ENCODE data around the gene FTCD. TPM values are rescaled to one million over a fixed set of nuclear protein-coding genes. Genes with fewer than 3 reads are reported as not detected.

Gene FTCD
- total and polyA plus RNA-seq, 9 of the 15 experiments (the other 6 are each of a cell fraction or from before 2014, with no cell fraction given) = 0.11 to 1.6 (median 0.67) TPM; not detected in 5

- 86% methylated on average over 12 of the region's 12 CpGs for WGBS (ENCODE audit: insufficient coverage, low coverage, missing lambda C conversion rate)
- H3K27ac ChIP-seq (ENCODE audit: extremely low read depth, low read depth, low read length) = no peak overlapping the region
- TF ChIP-seq POLR2G (IDR thresholded peaks at IDR 0.05; ENCODE audit: low read depth, low read length) (0 out of 2 replicates have a peak, but pooled peaks have one; percentile 6), FOXA1 (IDR thresholded peaks at IDR 0.05; ENCODE audit: borderline replicate concordance) (no peak)
- no peak overlapping the region for H2AFZ ChIP-seq (ENCODE audit: low read depth, low read length)
- 0 out of 3 replicates have a peak, but pooled peaks cover 7% of the 10 kb centered on the region for H3K79me2 ChIP-seq (ENCODE audit: control insufficient read depth, insufficient read depth, low read length)
- intact Hi-C loops (cut with micrococcal nuclease) (no loop called here), in situ Hi-C loops (cut with MboI) (no loop called here)
- POLR2A ChIA-PET = no interaction called here
- no TSS peak for BruUV-seq (replicated peaks)
- no peak overlapping the region for H3K4me3 ChIP-seq
- peaks cover 64% of the 10 kb centered on the region; the same call in 2 of the 3 replicates for H3K36me3 ChIP-seq (ENCODE audit: control insufficient read depth, insufficient read depth, low read length)
- peaks cover 0 to 43% of the 10 kb centered on the region in 2 experiments; a peak in 3 of 5 replicates for H3K4me1 ChIP-seq (replicated peaks in 1 of 2; ENCODE audit: control insufficient read depth in 2 of 2, insufficient read depth in 2 of 2, low read length in 2 of 2)
- H3K9me1 ChIP-seq (ENCODE audit: control insufficient read depth, insufficient read depth, low read length) = no peaks in the 10 kb centered on the region
- H3K9me3 ChIP-seq (replicated peaks; ENCODE audit: control insufficient read depth, insufficient read depth, low read depth, low read length) = peaks cover 15% of the 10 kb centered on the region
- DNase-seq (ENCODE audit: extremely low read depth in 1 of 4, low spot score in 3 of 4) (no peak), FAIRE-seq (no peak), ATAC-seq (no peak)
- H3K9ac ChIP-seq (ENCODE audit: insufficient read depth in 1 of 2, low read depth in 2 of 2, low read length in 2 of 2) = no peak overlapping the region
- H3K27me3 ChIP-seq (ENCODE audit: control insufficient read depth in 2 of 2, insufficient read depth in 2 of 2, low read length in 2 of 2) = no peaks in the 10 kb centered on the region
- CTCF ChIA-PET (ENCODE audit: low intra/inter-chr PET ratio) = no interaction called here
- no peak overlapping the region for H3K4me2 ChIP-seq (ENCODE audit: insufficient read depth, low read length)
- no peaks in the 10 kb centered on the region for H4K20me1 ChIP-seq (replicated peaks; ENCODE audit: control insufficient read depth, insufficient read depth, low read length)
These were observed 4.0 kb upstream of the FTCD start for GRCh38 chr21:46159390-46159789.

- Histone ChIP-seq H3K27ac (ENCODE audit: extremely low read depth, low read depth, low read length) (no peak overlapping the region), H3K36me3 (ENCODE audit: control insufficient read depth, insufficient read depth, low read length) (peaks cover 58% of the 10 kb centered on the region; the same call in 2 of the 3 replicates), H3K79me2 (ENCODE audit: control insufficient read depth, insufficient read depth, low read length) (0 out of 3 replicates have a peak, but pooled peaks cover 7% of the 10 kb centered on the region), H3K4me2 (ENCODE audit: insufficient read depth, low read length) (no peak overlapping the region), H3K27me3 (ENCODE audit: control insufficient read depth in 2 of 2, insufficient read depth in 2 of 2, low read length in 2 of 2) (no peaks in the 10 kb centered on the region), H3K9me3 (replicated peaks; ENCODE audit: control insufficient read depth, insufficient read depth, low read depth, low read length) (peaks cover 15% of the 10 kb centered on the region), H3K9me1 (ENCODE audit: control insufficient read depth, insufficient read depth, low read length) (no peaks in the 10 kb centered on the region), H3K4me3 (no peak overlapping the region), H3K9ac (ENCODE audit: insufficient read depth in 1 of 2, low read depth in 2 of 2, low read length in 2 of 2) (no peak overlapping the region), H3K4me1 (replicated peaks in 1 of 2; ENCODE audit: control insufficient read depth in 2 of 2, insufficient read depth in 2 of 2, low read length in 2 of 2) (peaks cover 3 to 49% of the 10 kb centered on the region in 2 experiments), H4K20me1 (replicated peaks; ENCODE audit: control insufficient read depth, insufficient read depth, low read length) (no peaks in the 10 kb centered on the region), H2AFZ (ENCODE audit: low read depth, low read length) (no peak overlapping the region)
- BruUV-seq (replicated peaks) = no TSS peak
- FAIRE-seq (no peak), DNase-seq (ENCODE audit: extremely low read depth in 1 of 4, low spot score in 3 of 4) (no peak), ATAC-seq (no peak)
- WGBS (ENCODE audit: insufficient coverage, low coverage, missing lambda C conversion rate) = 86% methylated on average over 10 of the region's 10 CpGs
- TF ChIP-seq OTX1 (CRISPR knock-in tag; IDR thresholded peaks at IDR 0.05) (no peak), VEZF1 (CRISPR knock-in tag; IDR thresholded peaks at IDR 0.05) (no peak), ZNF551 (CRISPR knock-in tag; IDR thresholded peaks at IDR 0.05) (no peak), TOE1 (IDR thresholded peaks at IDR 0.05; ENCODE audit: borderline replicate concordance) (no peak), TOE1 (CRISPR knock-in tag; IDR thresholded peaks at IDR 0.05; ENCODE audit: borderline replicate concordance, low read depth) (no peak), PTTG1 (tag; IDR thresholded peaks at IDR 0.05; ENCODE audit: low read depth) (no peak), RNF2 (IDR thresholded peaks at IDR 0.05) (no peak)
- intact Hi-C loops (cut with micrococcal nuclease) (no loop called here), in situ Hi-C loops (cut with MboI) (no loop called here)
- ChIA-PET POLR2A (interaction anchor here (1.1 kb wide), 1 partner anchor 77 kb away, joined by 4 read pairs; no protein-coding TSS in a partner anchor), CTCF (ENCODE audit: low intra/inter-chr PET ratio) (no interaction called here)
These were observed 3.4 kb upstream of the FTCD start for GRCh38 chr21:46158666-46159300.
